GM19397 (cell line): ENCODE measurements around the gene KCNK15.

Experiments used
- ATAC-seq: cut with Tn5 transposase; IDR thresholded peaks from one replicate; pipeline ENCODE4 v1.9.1; 2021; ENCODE audit warnings: mild to moderate bottlenecking, moderate library complexity; ENCODE audit not compliant: unreplicated experiment

The KCNK15 gene

GRCh38 chr20:44784688-44785087, 39.0 kb downstream of the KCNK15 start:
- no peak for ATAC-seq

DNA sequence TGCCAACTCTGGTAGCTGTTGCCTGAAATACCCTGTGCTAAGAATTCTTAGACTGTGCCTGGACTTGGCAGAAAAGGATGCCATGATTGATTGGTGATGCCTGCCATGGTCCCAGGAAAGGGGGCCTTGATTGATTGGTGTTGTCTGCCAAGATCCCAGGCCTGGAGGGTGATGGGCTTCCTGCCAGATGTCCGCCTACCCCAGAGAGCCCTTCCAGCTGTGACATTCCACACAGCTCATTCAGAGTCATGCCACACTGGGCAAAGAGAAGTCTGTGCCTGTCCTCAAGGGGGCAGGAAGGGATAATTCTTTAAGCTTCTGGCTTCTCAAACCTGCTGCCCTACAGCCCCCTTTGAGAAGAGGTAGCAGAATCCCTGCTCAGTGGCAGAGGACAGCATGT, 40.1 kb downstream of the KCNK15 start:
- no peak for ATAC-seq

DNA sequence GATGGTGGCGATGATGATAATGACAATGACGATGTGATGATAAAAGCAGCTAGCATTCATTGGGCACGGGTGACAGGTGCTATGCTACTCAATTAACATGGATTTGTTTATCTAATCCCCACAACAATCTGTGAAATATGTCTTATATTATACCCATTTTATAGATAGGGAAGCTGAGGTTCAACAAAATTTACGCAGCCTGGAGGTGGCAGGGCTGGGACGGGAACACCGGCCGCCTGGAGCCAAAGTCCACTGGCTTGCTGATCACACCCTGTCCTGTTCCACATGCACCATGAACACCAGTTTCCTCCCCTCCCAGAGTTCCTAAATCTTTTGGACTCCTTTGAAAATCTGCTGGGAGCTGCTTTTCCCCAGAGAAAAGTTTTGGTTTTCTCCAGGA, 41.6 kb downstream of the KCNK15 start:
- ATAC-seq: no peak

GRCh38 chr20:44788706-44789456, 43.2 kb downstream of the KCNK15 start:
- ATAC-seq: no peak

DNA sequence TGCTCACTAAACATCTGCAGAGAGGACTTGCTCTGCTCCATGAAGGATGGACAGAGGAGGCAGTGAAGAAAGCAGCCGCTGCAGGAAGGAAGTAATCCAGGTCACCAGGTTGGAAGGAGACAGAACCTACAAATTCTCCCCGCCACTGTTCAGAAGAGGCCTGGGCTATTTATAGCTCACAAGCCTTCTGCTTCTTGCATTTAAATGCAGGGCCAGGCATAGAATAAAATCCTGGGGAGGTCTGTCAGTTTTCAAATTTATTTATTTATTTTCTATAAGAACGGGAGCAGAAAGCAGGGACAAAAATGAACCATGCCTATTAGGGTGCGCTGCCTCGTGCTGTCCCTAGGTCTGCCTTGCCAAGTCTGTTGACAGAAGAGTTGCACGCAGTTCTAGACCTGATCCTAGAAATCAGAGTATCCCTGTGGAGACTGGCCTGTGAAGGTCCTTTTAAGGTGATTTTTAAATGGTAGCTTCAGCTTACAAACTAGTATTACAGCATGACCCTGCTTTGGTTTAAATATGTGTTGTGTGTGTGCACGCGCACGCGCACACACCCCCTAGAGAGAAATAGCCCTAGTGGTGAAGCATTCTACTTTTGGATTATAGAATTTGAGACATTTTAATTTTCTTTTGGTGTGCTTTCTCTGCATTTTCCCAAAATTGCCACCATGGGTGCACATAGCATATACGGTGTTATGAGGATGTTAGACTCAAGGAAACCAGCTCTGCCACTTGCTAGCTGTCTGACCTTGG, 45.2 kb downstream of the KCNK15 start:
- ATAC-seq: no peak

- ATAC-seq: no peak
Observed at GRCh38 chr20:44792796-44793195, 47.1 kb downstream of the KCNK15 start.

- ATAC-seq: no peak
Observed at GRCh38 chr20:44795836-44796235, 50.2 kb downstream of the KCNK15 start.

DNA sequence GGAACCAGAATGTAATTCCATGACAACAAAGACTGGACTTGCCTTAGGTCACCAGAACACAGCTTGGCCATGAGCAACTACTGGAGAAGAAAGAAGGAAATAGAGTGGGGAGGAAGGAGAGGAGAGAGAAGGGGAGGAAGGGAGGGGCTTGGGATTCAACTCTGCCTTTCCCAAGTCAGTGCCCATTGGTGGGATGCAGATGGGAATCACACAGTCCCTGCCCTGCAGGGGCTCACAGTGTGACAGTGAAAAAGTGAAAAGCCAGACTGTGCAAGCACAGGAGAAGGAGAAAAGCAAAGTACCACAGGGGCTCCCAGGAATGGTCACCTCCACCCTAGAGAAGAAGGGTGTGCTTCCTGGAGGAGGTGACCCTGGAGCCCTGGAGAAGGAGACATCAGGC, 50.6 kb downstream of the KCNK15 start:
- no peak for ATAC-seq

GRCh38 chr20:44796758-44797457, 51.2 kb downstream of the KCNK15 start:
- no peak for ATAC-seq

DNA sequence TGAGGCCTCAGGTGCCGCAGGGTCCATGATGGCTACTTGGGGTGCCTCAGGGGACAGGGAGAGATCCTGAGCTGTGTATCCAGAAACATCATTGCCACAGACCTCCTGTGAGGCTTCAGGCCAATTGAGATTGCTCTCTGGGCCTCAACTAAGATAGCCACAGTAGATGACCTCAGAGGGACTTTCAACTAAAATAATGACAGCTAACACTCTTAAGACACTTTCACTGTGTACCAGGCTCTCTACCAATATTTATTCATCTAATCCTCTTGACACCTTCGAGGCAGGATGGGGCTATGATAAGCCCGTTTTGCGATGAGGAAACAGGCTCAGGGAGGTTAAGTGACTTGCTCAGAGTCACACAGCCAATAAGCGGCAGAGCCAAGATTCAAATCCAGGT, 54.0 kb downstream of the KCNK15 start:
- no peak for ATAC-seq

GRCh38 chr20:44800391-44801046, 54.9 kb downstream of the KCNK15 start:
- no peak for ATAC-seq
